Neuronal stem cell (in vitro differentiated cells): Measurements from ENCODE around the gene TWSG1.
"Not testable (repeated sequence)": the region's sequence is repeated elsewhere in the genome, so short reads cannot be mapped to it uniquely, and the experiment has no call there.

Experiments used
- DNase-seq: peaks from one replicate; pipeline ENCODE4 v3.0.0-alpha.2; 2013; ENCODE audit warnings: low spot score
- H2AFZ ChIP-seq: one replicate; pipeline ENCODE4 v1.6.1; 2013; ENCODE audit warnings: mild to moderate bottlenecking, low read length, inconsistent platforms
- H2AK5ac ChIP-seq: 2 replicates; pipeline ENCODE4 v1.6.1; 2013; ENCODE audit warnings: low read depth, mild to moderate bottlenecking, inconsistent platforms, low read length, moderate library complexity, mixed read lengths
- H2BK120ac ChIP-seq: 2 replicates; pipeline ENCODE4 v1.6.1; 2013; ENCODE audit warnings: low read depth, mild to moderate bottlenecking, inconsistent platforms, low read length, moderate library complexity, mixed read lengths
- H2BK12ac ChIP-seq: one replicate; pipeline ENCODE4 v1.6.1; 2013; ENCODE audit warnings: low read length, inconsistent platforms
- H2BK15ac ChIP-seq: 2 replicates; pipeline ENCODE4 v1.6.1; 2013; ENCODE audit warnings: mild to moderate bottlenecking, low read length, inconsistent platforms, mixed read lengths
- H2BK5ac ChIP-seq: one replicate; pipeline ENCODE4 v1.6.1; 2013; ENCODE audit warnings: inconsistent platforms, mild to moderate bottlenecking, low read length, moderate library complexity
- H3K14ac ChIP-seq: one replicate; pipeline ENCODE4 v1.6.1; 2013; ENCODE audit warnings: low read length, inconsistent platforms
- H3K18ac ChIP-seq: 2 replicates; pipeline ENCODE4 v1.6.1; 2013; ENCODE audit warnings: low read length, inconsistent platforms
- H3K23ac ChIP-seq: 2 replicates; pipeline ENCODE4 v1.6.1; 2013; ENCODE audit warnings: low read depth, mild to moderate bottlenecking, mixed read lengths, low read length, inconsistent platforms; ENCODE audit not compliant: poor library complexity
- H3K27ac ChIP-seq: replicated peaks from 3 replicates; pipeline ENCODE4 v1.5.1; 2013; ENCODE audit warnings: low read length, inconsistent platforms
- H3K27me3 ChIP-seq, 3 experiments: 2 replicates each; pipeline ENCODE4 v1.6.1; 2013; ENCODE audit warnings: low read length in 3 of 3, mild to moderate bottlenecking in 2 of 3, inconsistent platforms in 1 of 3, low read depth in 1 of 3, mixed read lengths in 1 of 3, moderate library complexity in 1 of 3; ENCODE audit not compliant: control insufficient read depth in 3 of 3, insufficient read depth in 3 of 3
- H3K36me3 ChIP-seq, 2 donors: replicated peaks in 1 of 2; 2 replicates each; pipeline ENCODE4 v1.6.1; 2013; ENCODE audit warnings: low read length in 2 of 2; ENCODE audit not compliant: control insufficient read depth in 2 of 2, insufficient read depth in 2 of 2
- H3K4ac ChIP-seq: 2 replicates; pipeline ENCODE4 v1.6.1; 2013; ENCODE audit warnings: inconsistent platforms, mild to moderate bottlenecking, low read length, moderate library complexity
- H3K4me1 ChIP-seq, 2 donors: 1 replicate in 1 of 2; 2 replicates in 1 of 2; pipeline ENCODE4 v1.6.1; 2013; ENCODE audit warnings: low read length in 2 of 2, low read depth in 1 of 2; ENCODE audit not compliant: control insufficient read depth in 2 of 2, insufficient read depth in 1 of 2
- H3K4me2 ChIP-seq: one replicate; pipeline ENCODE4 v1.6.1; 2013; ENCODE audit warnings: mild to moderate bottlenecking, low read length, inconsistent platforms; ENCODE audit not compliant: insufficient read depth, poor library complexity, severe bottlenecking
- H3K4me3 ChIP-seq, 2 donors: 2 replicates each; pipeline ENCODE4 v1.5.1; 2013; ENCODE audit warnings: low read length in 2 of 2, mild to moderate bottlenecking in 2 of 2, inconsistent platforms in 1 of 2, moderate library complexity in 1 of 2
- H3K79me1 ChIP-seq: one replicate; pipeline ENCODE4 v1.6.1; 2013; ENCODE audit warnings: low read depth, mild to moderate bottlenecking, inconsistent platforms, low read length, moderate library complexity
- H3K9ac ChIP-seq: one replicate; pipeline ENCODE4 v1.6.1; 2013; ENCODE audit warnings: mild to moderate bottlenecking, low read depth, low read length, inconsistent platforms; ENCODE audit not compliant: poor library complexity
- H3K9me3 ChIP-seq, 2 donors: replicated peaks in 1 of 2; 2 replicates each; pipeline versions ENCODE3 to v1.6.1; 2013; ENCODE audit warnings: low read length in 2 of 2, mild to moderate bottlenecking in 2 of 2, inconsistent platforms in 1 of 2, low read depth in 1 of 2, mixed read lengths in 1 of 2, moderate library complexity in 1 of 2; ENCODE audit not compliant: control insufficient read depth in 2 of 2, insufficient read depth in 1 of 2
- H4K8ac ChIP-seq: one replicate; pipeline ENCODE4 v1.6.1; 2013; ENCODE audit warnings: low read depth, mild to moderate bottlenecking, inconsistent platforms, low read length, moderate library complexity
- H4K91ac ChIP-seq: one replicate; pipeline ENCODE4 v1.6.1; 2013; ENCODE audit warnings: low read length, low read depth, mild to moderate bottlenecking, inconsistent platforms; ENCODE audit not compliant: poor library complexity
- WGBS, 2 donors: extraction: QIAGEN DNeasy Blood & Tissue Kit; methylation state at CpG; one replicate each; pipeline ENCODE4 v1.1.7; 2013; ENCODE audit warnings: missing lambda C conversion rate in 2 of 2, mixed read lengths in 1 of 2; ENCODE audit not compliant: insufficient read length in 2 of 2, insufficient replicate concordance in 1 of 2; ENCODE audit errors: extremely low coverage in 2 of 2; 5-methylcytosine and 5-hydroxymethylcytosine counted together

TWSG1 gene

GRCh38 chr18:9365406-9365805 lies 30.8 kb downstream of the TWSG1 start:
- H3K27me3 ChIP-seq, result no peaks in the 10 kb centered on the region
- no CpG with 5 or more reads among the region's 7 CpGs for WGBS, 2 donors

GRCh38 chr18:9366126-9366714 lies 31.6 kb downstream of the TWSG1 start:
- H2BK5ac ChIP-seq, result no peak overlapping the region
- H3K36me3 ChIP-seq, result peaks cover 6 to 64% of the 10 kb centered on the region in 2 donors
- H3K14ac ChIP-seq, result no peak overlapping the region
- DNase-seq, result peak; percentile 4
- H2BK12ac ChIP-seq, result no peak overlapping the region
- H2BK120ac ChIP-seq, result no peak overlapping the region
- no peaks in the 10 kb centered on the region for H3K4me1 ChIP-seq
- no peak overlapping the region for H2AK5ac ChIP-seq
- H4K91ac ChIP-seq, result no peak overlapping the region
- H3K27ac ChIP-seq, result no peak overlapping the region
- H3K23ac ChIP-seq, result no peak overlapping the region
- no peak overlapping the region for H3K4me2 ChIP-seq
- no peak overlapping the region for H3K9ac ChIP-seq
- H3K18ac ChIP-seq, result no peak overlapping the region
- no peak overlapping the region for H2BK15ac ChIP-seq
- H3K4me3 ChIP-seq, result no peak overlapping the region
- H3K4ac ChIP-seq, result no peak overlapping the region
- no CpG with 5 or more reads among the region's 6 CpGs for WGBS, 2 donors
- H3K27me3 ChIP-seq, result no peaks in the 10 kb centered on the region
- peaks cover 2 to 17% of the 10 kb centered on the region in 2 donors for H3K9me3 ChIP-seq
- no peak overlapping the region for H4K8ac ChIP-seq
- no peaks in the 10 kb centered on the region for H3K79me1 ChIP-seq
- H2AFZ ChIP-seq, result no peak overlapping the region

More at GRCh38 chr18:9365406-9365805, 30.8 kb downstream of the TWSG1 start:
- no peak overlapping the region for H3K4me2 ChIP-seq
- DNase-seq, result no peak
- H3K18ac ChIP-seq, result no peak overlapping the region
- no peaks in the 10 kb centered on the region for H3K4me1 ChIP-seq
- H2BK12ac ChIP-seq, result no peak overlapping the region
- H2BK15ac ChIP-seq, result no peak overlapping the region
- no peak overlapping the region for H4K91ac ChIP-seq
- no peak overlapping the region for H2AK5ac ChIP-seq
- H3K27ac ChIP-seq, result no peak overlapping the region
- no peak overlapping the region for H3K9ac ChIP-seq
- no peak overlapping the region for H3K23ac ChIP-seq
- H4K8ac ChIP-seq, result no peak overlapping the region
- H3K4ac ChIP-seq, result no peak overlapping the region
- no peak overlapping the region for H2AFZ ChIP-seq
- H3K14ac ChIP-seq, result no peak overlapping the region
- no peak overlapping the region for H2BK120ac ChIP-seq
- no peak overlapping the region for H3K4me3 ChIP-seq
- H3K79me1 ChIP-seq, result no peaks in the 10 kb centered on the region
- H3K9me3 ChIP-seq, result peaks cover 2 to 17% of the 10 kb centered on the region in 2 donors
- no peak overlapping the region for H2BK5ac ChIP-seq
- H3K36me3 ChIP-seq, result peaks cover 7 to 72% of the 10 kb centered on the region in 2 donors

GRCh38 chr18:9373254-9373653 lies 38.7 kb downstream of the TWSG1 start:
- not testable (repeated sequence) for H2AFZ ChIP-seq, H4K8ac ChIP-seq, H3K9me3 ChIP-seq, H3K4me1 ChIP-seq, H2AK5ac ChIP-seq, H2BK12ac ChIP-seq, H2BK15ac ChIP-seq, H2BK120ac ChIP-seq, H2BK5ac ChIP-seq, DNase-seq, H3K4me3 ChIP-seq, H3K14ac ChIP-seq, H3K27me3 ChIP-seq, H3K9ac ChIP-seq, H3K18ac ChIP-seq, H3K23ac ChIP-seq, H3K4ac ChIP-seq, H3K79me1 ChIP-seq, H3K27ac ChIP-seq, H3K4me2 ChIP-seq, H4K91ac ChIP-seq
- peaks cover 0 to 32% of the 10 kb centered on the region in 2 donors for H3K36me3 ChIP-seq
- WGBS, 2 donors, result no CpG with 5 or more reads among the region's 1 CpG

DNA sequence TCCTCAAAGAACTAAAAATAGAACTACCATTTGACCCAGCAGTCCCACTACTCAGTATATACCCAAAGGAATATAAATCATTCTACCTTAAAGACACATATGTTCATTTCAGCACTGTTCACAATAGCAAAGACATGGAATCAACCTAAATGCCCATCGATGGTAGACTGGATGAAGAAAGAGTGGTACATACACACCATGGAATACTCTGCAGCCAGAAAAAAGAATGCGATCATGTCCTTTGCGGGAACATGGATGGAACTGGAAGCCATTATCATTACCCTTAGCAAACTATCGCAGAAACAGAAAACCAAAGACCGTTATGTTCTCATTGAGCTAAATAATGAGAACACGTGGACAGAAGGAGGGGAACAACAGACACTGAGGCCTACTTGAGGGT lies 44.5 kb downstream of the TWSG1 start:
- no peak overlapping the region for H3K14ac ChIP-seq
- H3K4me3 ChIP-seq, result no peak overlapping the region
- no peak overlapping the region for H3K4ac ChIP-seq
- H2BK15ac ChIP-seq, result no peak overlapping the region
- no peak overlapping the region for H3K23ac ChIP-seq
- no peak overlapping the region for H2BK12ac ChIP-seq
- no peak overlapping the region for H3K27ac ChIP-seq
- H4K91ac ChIP-seq, result no peak overlapping the region
- no peaks in the 10 kb centered on the region for H3K4me1 ChIP-seq
- H4K8ac ChIP-seq, result no peak overlapping the region
- no peaks in the 10 kb centered on the region for H3K79me1 ChIP-seq
- no peak for DNase-seq
- H3K27me3 ChIP-seq, result no peaks in the 10 kb centered on the region
- peaks cover 0 to 15% of the 10 kb centered on the region in 2 donors for H3K36me3 ChIP-seq
- peaks cover 0 to 4% of the 10 kb centered on the region in 2 donors for H3K9me3 ChIP-seq
- no peak overlapping the region for H2AFZ ChIP-seq
- H3K4me2 ChIP-seq, result no peak overlapping the region
- no peak overlapping the region for H2BK5ac ChIP-seq
- no peak overlapping the region for H3K18ac ChIP-seq
- H3K9ac ChIP-seq, result no peak overlapping the region
- WGBS, 2 donors, result no CpG with 5 or more reads among the region's 6 CpGs
- H2BK120ac ChIP-seq, result no peak overlapping the region
- no peak overlapping the region for H2AK5ac ChIP-seq
